H9 (cell line): ENCODE results near the gene KCNJ12. TPM values are rescaled to one million over a fixed set of nuclear protein-coding genes. Genes with fewer than 3 reads are reported as not detected.

Source experiments
- DNase-seq: peaks from one replicate; pipeline ENCODE4 v3.0.0-alpha.2; 2017
- H2AFZ ChIP-seq: one replicate; pipeline ENCODE4 v1.6.1; 2013; ENCODE audit warnings: mild to moderate bottlenecking, low read length, control low read depth, moderate library complexity
- H2AK5ac ChIP-seq: 2 replicates; pipeline ENCODE4 v1.6.1; 2013; ENCODE audit warnings: low read length, control low read depth, mixed read lengths; ENCODE audit not compliant: insufficient read length
- H2BK120ac ChIP-seq: one replicate; pipeline ENCODE4 v1.6.1; 2013; ENCODE audit warnings: low read depth, mild to moderate bottlenecking, low read length, control low read depth, inconsistent platforms; ENCODE audit not compliant: poor library complexity, severe bottlenecking
- H2BK12ac ChIP-seq: 2 replicates; pipeline ENCODE4 v1.6.1; 2013; ENCODE audit warnings: low read length, control low read depth, mixed read lengths, low read depth; ENCODE audit not compliant: insufficient read length
- H2BK15ac ChIP-seq: 2 replicates; pipeline ENCODE4 v1.6.1; 2013; ENCODE audit warnings: low read depth, low read length, control low read depth
- H2BK20ac ChIP-seq: one replicate; pipeline ENCODE4 v1.6.1; 2013; ENCODE audit warnings: low read depth, mild to moderate bottlenecking, low read length, control low read depth, inconsistent platforms; ENCODE audit not compliant: poor library complexity, severe bottlenecking
- H2BK5ac ChIP-seq: 2 replicates; pipeline ENCODE4 v1.6.1; 2013; ENCODE audit warnings: low read length, control low read depth, mixed read lengths; ENCODE audit not compliant: insufficient read length
- H3K14ac ChIP-seq: 2 replicates; pipeline ENCODE4 v1.6.1; 2013; ENCODE audit warnings: low read length, control low read depth; ENCODE audit not compliant: insufficient read depth
- H3K18ac ChIP-seq: 2 replicates; pipeline ENCODE4 v1.6.1; 2013; ENCODE audit warnings: low read depth, mild to moderate bottlenecking, mixed read lengths, low read length, control low read depth; ENCODE audit not compliant: insufficient read length
- H3K23ac ChIP-seq: 2 replicates; pipeline ENCODE4 v1.6.1; 2013; ENCODE audit warnings: low read length, control low read depth, mixed read lengths, low read depth; ENCODE audit not compliant: insufficient read length
- H3K23me2 ChIP-seq: 2 replicates; pipeline ENCODE4 v1.6.1; 2013; ENCODE audit warnings: low read depth, mild to moderate bottlenecking, mixed read lengths, low read length, control low read depth; ENCODE audit not compliant: insufficient read length, poor library complexity, severe bottlenecking
- H3K27ac ChIP-seq: 2 replicates; pipeline ENCODE4 v1.5.1; 2013; ENCODE audit warnings: low read length, control low read depth, mixed read lengths, low read depth; ENCODE audit not compliant: insufficient read length
- H3K27me3 ChIP-seq: 2 replicates; pipeline ENCODE4 v1.6.1; 2013; ENCODE audit warnings: low read length, control low read depth, inconsistent platforms; ENCODE audit not compliant: insufficient read depth
- H3K4ac ChIP-seq: 2 replicates; pipeline ENCODE4 v1.6.1; 2013; ENCODE audit warnings: low read depth, mild to moderate bottlenecking, control low read depth, inconsistent platforms, low read length, moderate library complexity
- H3K4me1 ChIP-seq: 2 replicates; pipeline ENCODE4 v1.6.1; 2013; ENCODE audit warnings: low read length, control low read depth, inconsistent platforms; ENCODE audit not compliant: insufficient read depth
- H3K4me2 ChIP-seq: 2 replicates; pipeline ENCODE4 v1.6.1; 2013; ENCODE audit warnings: low read length, control low read depth, mixed read lengths; ENCODE audit not compliant: insufficient read length, insufficient read depth
- H3K56ac ChIP-seq: 2 replicates; pipeline ENCODE4 v1.6.1; 2013; ENCODE audit warnings: low read depth, mild to moderate bottlenecking, mixed read lengths, low read length, control low read depth; ENCODE audit not compliant: insufficient read length
- H3K79me1 ChIP-seq: 2 replicates; pipeline ENCODE4 v1.6.1; 2013; ENCODE audit warnings: low read depth, mild to moderate bottlenecking, moderate library complexity, low read length, control low read depth, inconsistent platforms; ENCODE audit not compliant: insufficient read depth, poor library complexity, severe bottlenecking
- H3K79me2 ChIP-seq: 2 replicates; pipeline ENCODE4 v1.6.1; 2013; ENCODE audit warnings: low read length, control low read depth, inconsistent platforms; ENCODE audit not compliant: insufficient read depth
- H3K9ac ChIP-seq: 2 replicates; pipeline ENCODE4 v1.6.1; 2013; ENCODE audit warnings: low read length, control low read depth, mixed read lengths; ENCODE audit not compliant: insufficient read length; ENCODE audit errors: extremely low read depth
- H3K9me3 ChIP-seq: one replicate; pipeline ENCODE4 v1.6.1; 2013; ENCODE audit warnings: low read depth, low read length, inconsistent platforms; ENCODE audit not compliant: control insufficient read depth
- H3T11ph ChIP-seq: one replicate; pipeline ENCODE4 v1.6.1; 2013; ENCODE audit warnings: mild to moderate bottlenecking, low read length, control low read depth, inconsistent platforms
- H4K20me1 ChIP-seq: one replicate; pipeline ENCODE4 v1.6.1; 2013; ENCODE audit not compliant: control insufficient read depth, insufficient read length, insufficient read depth
- H4K5ac ChIP-seq: 2 replicates; pipeline ENCODE4 v1.6.1; 2013; ENCODE audit warnings: low read depth, mild to moderate bottlenecking, mixed read lengths, low read length, control low read depth; ENCODE audit not compliant: insufficient read length
- H4K8ac ChIP-seq: replicated peaks from 2 replicates; pipeline ENCODE4 v1.6.1; 2013; ENCODE audit warnings: low read length, control low read depth, mixed read lengths, low read depth; ENCODE audit not compliant: insufficient read length
- H4K91ac ChIP-seq: 2 replicates; pipeline ENCODE4 v1.6.1; 2013; ENCODE audit warnings: low read depth, mild to moderate bottlenecking, moderate library complexity, mixed read lengths, low read length, control low read depth; ENCODE audit not compliant: insufficient read length
- H3K27ac Mint-ChIP-seq, 3 experiments: 2 replicates in 2 of 3; 3 replicates in 1 of 3; pipeline ENCODE4 v1.8.0; 2020 to 2021; ENCODE audit warnings: mixed read lengths in 3 of 3, mild to moderate bottlenecking in 1 of 3, moderate library complexity in 1 of 3
- H3K27me3 Mint-ChIP-seq: 2 replicates; pipeline ENCODE4 v1.8.0; 2021; ENCODE audit warnings: low read depth, mild to moderate bottlenecking, moderate library complexity, mixed read lengths
- H3K36me3 Mint-ChIP-seq, 3 experiments: 2 replicates in 2 of 3; 3 replicates in 1 of 3; pipeline ENCODE4 v1.8.0; 2020 to 2021; ENCODE audit warnings: low read depth in 3 of 3, mixed read lengths in 3 of 3; ENCODE audit not compliant: insufficient read depth in 1 of 3
- H3K4me1 Mint-ChIP-seq, 2 experiments: 2 replicates each; pipeline ENCODE4 v1.8.0; 2020; ENCODE audit warnings: mixed read lengths in 2 of 2
- H3K4me3 Mint-ChIP-seq, 2 experiments: 2 replicates in 1 of 2; 3 replicates in 1 of 2; pipeline ENCODE4 v1.8.0; 2020 to 2021; ENCODE audit warnings: mild to moderate bottlenecking in 2 of 2, mixed read lengths in 2 of 2, moderate library complexity in 1 of 2
- H3K9me3 Mint-ChIP-seq, 2 experiments: 2 replicates in 1 of 2; 3 replicates in 1 of 2; pipeline ENCODE4 v1.8.0; 2020; ENCODE audit warnings: mild to moderate bottlenecking in 2 of 2, mixed read lengths in 2 of 2, moderate library complexity in 1 of 2
- WGBS: extraction: QIAGEN DNeasy Blood & Tissue Kit; methylation state at CpG from one replicate; pipeline ENCODE4 v1.1.7; 2013; ENCODE audit warnings: missing lambda C conversion rate, low lambda C conversion rate, mixed read lengths; ENCODE audit not compliant: insufficient read length; ENCODE audit errors: extremely low coverage; 5-methylcytosine and 5-hydroxymethylcytosine counted together
- total RNA-seq: library from RNA; stranded (reverse); gene quantifications from 2 replicates; pipeline ENCODE4 v1.2.1, GENCODE V29; 2021
- TF ChIP-seq, protein P1 (sequence below): fragments of 200-600 bp; sonication (generic); conservative IDR thresholded peaks from 3 replicates; pipeline ENCODE4 v1.8.0; 2021; ENCODE audit warnings: antibody characterized with exemption, mild to moderate bottlenecking

The KCNJ12 gene
- total RNA-seq, 1 experiment from 2014 or later = 0.39 TPM

- Histone ChIP-seq H3K79me2 (no peaks in the 10 kb centered on the region), H3K23me2 (no peaks in the 10 kb centered on the region), H3K56ac (no peak overlapping the region), H2BK12ac (no peak overlapping the region), H3K14ac (no peak overlapping the region; the same call in 1 of the 2 replicates), H3T11ph (no peak overlapping the region), H3K23ac (no peak overlapping the region), H2BK20ac (no peak overlapping the region), H3K9ac (no peak overlapping the region), H4K91ac (no peak overlapping the region), H4K20me1 (no peaks in the 10 kb centered on the region), H2AK5ac (no peak overlapping the region), H2BK120ac (no peak overlapping the region), H3K18ac (no peak overlapping the region), H3K27ac (no peak overlapping the region), H3K4me1 (no peaks in the 10 kb centered on the region; the same call in 1 of the 2 replicates), H3K79me1 (no peaks in the 10 kb centered on the region), H2AFZ (no peak overlapping the region), H4K8ac (no peak overlapping the region), H2BK15ac (no peak overlapping the region), H3K4ac (no peak overlapping the region), H3K27me3 (no peaks in the 10 kb centered on the region), H2BK5ac (no peak overlapping the region), H4K5ac (no peak overlapping the region), H3K4me2 (no peak overlapping the region), H3K9me3 (no peaks in the 10 kb centered on the region)
- Mint-ChIP-seq H3K27me3 (peaks cover 14% of the 10 kb centered on the region), H3K4me3 (no peak overlapping the region), H3K4me1 (peaks cover 10 to 13% of the 10 kb centered on the region in 2 experiments), H3K9me3 (no peaks in the 10 kb centered on the region), H3K27ac (no peak overlapping the region), H3K36me3 (no peaks in the 10 kb centered on the region)
- TF ChIP-seq, protein P1, sequence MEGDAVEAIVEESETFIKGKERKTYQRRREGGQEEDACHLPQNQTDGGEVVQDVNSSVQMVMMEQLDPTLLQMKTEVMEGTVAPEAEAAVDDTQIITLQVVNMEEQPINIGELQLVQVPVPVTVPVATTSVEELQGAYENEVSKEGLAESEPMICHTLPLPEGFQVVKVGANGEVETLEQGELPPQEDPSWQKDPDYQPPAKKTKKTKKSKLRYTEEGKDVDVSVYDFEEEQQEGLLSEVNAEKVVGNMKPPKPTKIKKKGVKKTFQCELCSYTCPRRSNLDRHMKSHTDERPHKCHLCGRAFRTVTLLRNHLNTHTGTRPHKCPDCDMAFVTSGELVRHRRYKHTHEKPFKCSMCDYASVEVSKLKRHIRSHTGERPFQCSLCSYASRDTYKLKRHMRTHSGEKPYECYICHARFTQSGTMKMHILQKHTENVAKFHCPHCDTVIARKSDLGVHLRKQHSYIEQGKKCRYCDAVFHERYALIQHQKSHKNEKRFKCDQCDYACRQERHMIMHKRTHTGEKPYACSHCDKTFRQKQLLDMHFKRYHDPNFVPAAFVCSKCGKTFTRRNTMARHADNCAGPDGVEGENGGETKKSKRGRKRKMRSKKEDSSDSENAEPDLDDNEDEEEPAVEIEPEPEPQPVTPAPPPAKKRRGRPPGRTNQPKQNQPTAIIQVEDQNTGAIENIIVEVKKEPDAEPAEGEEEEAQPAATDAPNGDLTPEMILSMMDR = no peak
- no CpG with 5 or more reads among the region's 7 CpGs for WGBS
- no peak for DNase-seq
Observed at GRCh38 chr17:21365016-21365415, 11.1 kb upstream of the KCNJ12 start.
